Panc1 (cell line): Measurements from ENCODE around the gene CLEC6A. TPM values are rescaled to one million over a fixed set of nuclear protein-coding genes. Genes with fewer than 3 reads are reported as not detected.

Source experiments
- total RNA-seq: library from RNA; stranded (reverse); gene quantifications from one replicate; pipeline ENCODE4 v1.2.1, GENCODE V29; 2021; ENCODE audit not compliant: unreplicated experiment

Gene CLEC6A
- total RNA-seq, 1 experiment from 2014 or later, result not detected

Other genes with a start within 250 kb of the CLEC6A start
- gene FAM90A1, start 228.3 kb upstream of the CLEC6A start, total RNA-seq, result not detected
- gene CLEC4D, start 57.5 kb downstream of the CLEC6A start, total RNA-seq, result not detected
- not detected for gene CLEC4E, start 84.9 kb downstream of the CLEC6A start, total RNA-seq
- not detected for gene AICDA, start 156.9 kb downstream of the CLEC6A start, total RNA-seq
- gene MFAP5, start 206.9 kb downstream of the CLEC6A start, total RNA-seq, result not detected
- 17.1 TPM for gene RIMKLB, start 242.0 kb downstream of the CLEC6A start, total RNA-seq